Transverse colon (tissue), 3 donors: Measurements from ENCODE around the gene RUSC2.

Experiments
- CTCF ChIP-seq, 5 experiments: fragments of 200-600 bp in 3 of 5; fragments of 450-650 bp in 2 of 5; sonication (generic) in 3 of 5; IDR thresholded peaks; 1 replicate in 2 of 5; 2 replicates in 3 of 5; pipeline ENCODE4 v1.5.1; 2016 to 2017; ENCODE audit warnings: antibody characterized with exemption in 5 of 5, inconsistent platforms in 3 of 5, mild to moderate bottlenecking in 2 of 5, moderate library complexity in 1 of 5
- POLR2A ChIP-seq: fragments of 450-650 bp; IDR thresholded peaks from one replicate; pipeline ENCODE4 v1.6.1; 2016; ENCODE audit warnings: antibody characterized with exemption, mild to moderate bottlenecking, moderate library complexity

- TF ChIP-seq CTCF (IDR thresholded peaks at IDR 0.05) (no peak), POLR2A (no peak)
Observed at GRCh38 chr9:35510383-35510753, 20.5 kb downstream of the RUSC2 start.
